Calu3 (cell line): Measurements from ENCODE around the gene CCDC201. TPM values are rescaled to one million over a fixed set of nuclear protein-coding genes. Genes with fewer than 3 reads are reported as not detected.
A peak's percentile ranks its signal among the peaks of the same experiment; 100 is the strongest.

Source experiments
- BruUV-seq: library from RNA; stranded (reverse); fragments of 400-500 nt; replicated peaks from 2 replicates; lab custom pipeline; 2021; lab: Mats Ljungman, UMichigan
- CTCF ChIA-PET: fragments of 300-600 bp; sonication (Branson Sonifier 250); formaldehyde crosslinking; loops from one replicate; lab custom pipeline; 2022; ENCODE audit warnings: antibody characterized with exemption; lab: Charles Lee
- DNase-seq: peaks from one replicate; pipeline ENCODE4 v3.0.0; 2022
- H3K27ac Mint-ChIP-seq: one replicate; pipeline ENCODE4 v1.8.0; 2022; ENCODE audit warnings: mixed read lengths; ENCODE audit not compliant: unreplicated experiment
- H3K27me3 Mint-ChIP-seq: one replicate; pipeline ENCODE4 v1.8.0; 2022; ENCODE audit warnings: mixed read lengths; ENCODE audit not compliant: unreplicated experiment
- H3K36me3 Mint-ChIP-seq: one replicate; pipeline ENCODE4 v1.8.0; 2022; ENCODE audit warnings: mild to moderate bottlenecking, moderate library complexity, mixed read lengths; ENCODE audit not compliant: insufficient read depth, unreplicated experiment
- H3K4me1 Mint-ChIP-seq: one replicate; pipeline ENCODE4 v1.8.0; 2022; ENCODE audit warnings: mild to moderate bottlenecking, low read depth, mixed read lengths; ENCODE audit not compliant: unreplicated experiment
- H3K4me3 Mint-ChIP-seq: one replicate; pipeline ENCODE4 v1.8.0; 2022; ENCODE audit warnings: mild to moderate bottlenecking, low read depth, moderate library complexity, mixed read lengths; ENCODE audit not compliant: unreplicated experiment
- H3K9me3 Mint-ChIP-seq: one replicate; pipeline ENCODE4 v1.8.0; 2022; ENCODE audit warnings: low read depth, mixed read lengths; ENCODE audit not compliant: unreplicated experiment
- intact Hi-C: fragments of 100-400 bp; cut with micrococcal nuclease; formaldehyde crosslinking; loops from one replicate; pipeline ENCODE4 v1.10.0; 2022; ENCODE audit not compliant: unreplicated experiment
- total RNA-seq: library from RNA; stranded (reverse); gene quantifications from 2 replicates; pipeline ENCODE4 v1.2.3, GENCODE V29; 2022
- TF ChIP-seq, protein P1 (sequence below): fragments of 200-600 bp; IDR thresholded peaks from one replicate; pipeline ENCODE4 v1.8.0; 2022; ENCODE audit warnings: antibody characterized with exemption; ENCODE audit not compliant: unreplicated experiment

The CCDC201 gene
- total RNA-seq, 1 experiment from 2014 or later, result not detected

DNA sequence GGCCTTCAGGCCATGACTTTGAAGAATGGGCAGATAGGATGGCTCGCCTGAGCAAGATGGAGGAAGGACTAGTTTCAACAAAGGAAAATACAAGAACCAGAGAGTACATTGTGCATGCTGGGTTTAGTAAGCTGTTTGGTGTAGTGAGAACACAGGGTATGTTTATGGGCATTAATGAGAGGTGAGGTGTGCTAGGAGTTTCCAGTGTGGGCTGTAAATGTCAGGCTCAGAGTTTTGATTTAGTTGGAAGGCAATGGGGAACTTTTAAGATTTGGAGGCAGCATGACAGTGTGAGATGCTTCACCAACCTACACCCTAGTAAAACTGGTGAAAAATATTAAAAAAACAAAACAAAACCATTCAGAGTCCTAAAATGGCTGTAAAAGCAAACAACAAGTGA is 28.7 kb upstream of the CCDC201 start:
- no TSS peak for BruUV-seq
- no peak overlapping the region for H3K4me3 Mint-ChIP-seq
- CTCF ChIA-PET, result interaction anchor here (1.1 kb wide), 1 partner anchor 13 kb away, joined by 3 read pairs; no protein-coding TSS in a partner anchor

GRCh38 chr7:45898222-45898621 is 25.3 kb upstream of the CCDC201 start:
- CTCF ChIA-PET, result interaction anchor here (0.6 kb wide), 1 partner anchor 1550 kb away, joined by 3 read pairs; no protein-coding TSS in a partner anchor

More for the DNA sequence above, 28.7 kb upstream of the CCDC201 start:
- TF ChIP-seq, protein P1, sequence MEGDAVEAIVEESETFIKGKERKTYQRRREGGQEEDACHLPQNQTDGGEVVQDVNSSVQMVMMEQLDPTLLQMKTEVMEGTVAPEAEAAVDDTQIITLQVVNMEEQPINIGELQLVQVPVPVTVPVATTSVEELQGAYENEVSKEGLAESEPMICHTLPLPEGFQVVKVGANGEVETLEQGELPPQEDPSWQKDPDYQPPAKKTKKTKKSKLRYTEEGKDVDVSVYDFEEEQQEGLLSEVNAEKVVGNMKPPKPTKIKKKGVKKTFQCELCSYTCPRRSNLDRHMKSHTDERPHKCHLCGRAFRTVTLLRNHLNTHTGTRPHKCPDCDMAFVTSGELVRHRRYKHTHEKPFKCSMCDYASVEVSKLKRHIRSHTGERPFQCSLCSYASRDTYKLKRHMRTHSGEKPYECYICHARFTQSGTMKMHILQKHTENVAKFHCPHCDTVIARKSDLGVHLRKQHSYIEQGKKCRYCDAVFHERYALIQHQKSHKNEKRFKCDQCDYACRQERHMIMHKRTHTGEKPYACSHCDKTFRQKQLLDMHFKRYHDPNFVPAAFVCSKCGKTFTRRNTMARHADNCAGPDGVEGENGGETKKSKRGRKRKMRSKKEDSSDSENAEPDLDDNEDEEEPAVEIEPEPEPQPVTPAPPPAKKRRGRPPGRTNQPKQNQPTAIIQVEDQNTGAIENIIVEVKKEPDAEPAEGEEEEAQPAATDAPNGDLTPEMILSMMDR, result no peak
- Mint-ChIP-seq H3K27me3 (no peaks in the 10 kb centered on the region), H3K9me3 (no peaks in the 10 kb centered on the region), H3K36me3 (no peaks in the 10 kb centered on the region), H3K4me1 (peaks cover 13% of the 10 kb centered on the region), H3K27ac (no peak overlapping the region)
- intact Hi-C loops, result no loop called here
- DNase-seq, result no peak

DNA sequence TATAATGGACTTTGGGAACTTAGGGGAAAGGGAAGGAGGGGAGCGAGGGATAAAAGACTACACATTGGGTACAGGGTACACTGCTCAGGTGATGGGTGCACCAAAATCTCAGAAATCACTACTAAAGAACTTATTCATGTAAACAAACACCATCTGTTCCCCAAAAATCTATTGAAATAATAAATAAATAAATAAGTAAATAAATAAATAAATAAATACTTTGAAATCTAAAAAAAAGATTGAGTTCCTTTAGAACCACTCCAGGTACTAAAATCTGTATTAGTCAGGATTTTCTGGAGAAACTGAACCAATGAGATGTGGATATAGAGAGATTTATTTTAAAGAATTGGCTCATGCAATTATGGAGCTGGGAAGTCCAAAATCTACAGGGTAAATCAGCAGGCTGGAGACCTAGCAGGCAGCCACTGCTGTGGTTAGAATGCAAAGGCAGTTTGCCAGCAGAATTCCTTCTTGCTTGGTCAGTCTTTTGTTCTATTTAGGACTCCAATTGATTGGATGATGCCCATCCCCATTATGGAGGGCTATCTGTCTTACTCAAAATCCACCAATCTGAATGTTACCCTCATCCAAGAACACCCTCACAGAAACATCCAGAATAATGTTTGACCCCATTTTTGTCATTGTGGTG is 24.3 kb upstream of the CCDC201 start:
- Mint-ChIP-seq H3K4me3 (no peak overlapping the region), H3K27ac (no peak overlapping the region), H3K27me3 (no peaks in the 10 kb centered on the region), H3K36me3 (no peaks in the 10 kb centered on the region), H3K9me3 (no peaks in the 10 kb centered on the region), H3K4me1 (peaks cover 2% of the 10 kb centered on the region)
- TF ChIP-seq, protein P1, result no peak
- CTCF ChIA-PET, result no interaction called here
- BruUV-seq, result no TSS peak
- DNase-seq, result peak; percentile 49
- intact Hi-C loops, result no loop called here

More at GRCh38 chr7:45898222-45898621, 25.3 kb upstream of the CCDC201 start:
- no peak for DNase-seq
- no peaks in the 10 kb centered on the region for H3K9me3 Mint-ChIP-seq
- TF ChIP-seq, protein P1, result no peak
- intact Hi-C loops, result no loop called here
- H3K36me3 Mint-ChIP-seq, result no peaks in the 10 kb centered on the region
- BruUV-seq, result no TSS peak
- H3K4me1 Mint-ChIP-seq, result peaks cover 6% of the 10 kb centered on the region
- H3K27ac Mint-ChIP-seq, result no peak overlapping the region
- no peak overlapping the region for H3K4me3 Mint-ChIP-seq
- H3K27me3 Mint-ChIP-seq, result no peaks in the 10 kb centered on the region

GRCh38 chr7:45894665-45895062 is 21.8 kb upstream of the CCDC201 start:
- no peak overlapping the region for H3K4me3 Mint-ChIP-seq
- CTCF ChIA-PET, result interaction anchor here (1.5 kb wide), 1 partner anchor 23 kb away, joined by 4 read pairs; no protein-coding TSS in a partner anchor
- H3K27ac Mint-ChIP-seq, result no peak overlapping the region
- H3K36me3 Mint-ChIP-seq, result peaks cover 5% of the 10 kb centered on the region
- no peaks in the 10 kb centered on the region for H3K9me3 Mint-ChIP-seq
- peaks cover 9% of the 10 kb centered on the region for H3K4me1 Mint-ChIP-seq
- DNase-seq, result no peak
- intact Hi-C loops, result no loop called here
- no peaks in the 10 kb centered on the region for H3K27me3 Mint-ChIP-seq
- no TSS peak for BruUV-seq
- TF ChIP-seq, protein P1, result no peak
